HT-29 (cell line): ENCODE measurements around the gene F8. TPM values are rescaled to one million over a fixed set of nuclear protein-coding genes. Genes with fewer than 3 reads are reported as not detected.

Source experiments
- small RNA-seq: library from RNA; depleted of rRNA; stranded (forward); fragments of <200 nt; gene quantifications from one replicate; pipeline ENCODE3, GENCODE V24; 2014
- total RNA-seq: library from RNA; depleted of rRNA; stranded (reverse); fragments of >200 nt; shearing (Covaris generic); gene quantifications from 2 replicates; pipeline ENCODE4 v1.2.3, GENCODE V29; 2014; rRNA removed

F8 gene
- total RNA-seq, 1 experiment from 2014 or later, result 0.41 TPM

Small RNA genes lying within 50 kb of the gene (small RNA-seq; reads per million reads assigned to genes)
- not detected for gene MIR1184-1

Other genes with a start within 250 kb of the F8 start
- not detected in 2 replicates for gene MPP1, start 217.2 kb downstream of the F8 start, total RNA-seq
- gene SMIM9, start 188.1 kb downstream of the F8 start, total RNA-seq, result not detected in 2 replicates
- gene F8A1, start 136.4 kb downstream of the F8 start, total RNA-seq, result 22.1 and 26.4 TPM in 2 replicates
- gene FUNDC2, start 4.1 kb upstream of the F8 start, total RNA-seq, result 49.8 and 69.5 TPM in 2 replicates
- 5.3 and 11.0 TPM in 2 replicates for gene CMC4, start 48.4 kb upstream of the F8 start, total RNA-seq
- gene MTCP1, start 48.4 kb upstream of the F8 start, total RNA-seq, result 2.7 and 8.0 TPM in 2 replicates
- 12.0 and 20.4 TPM in 2 replicates for gene BRCC3, start 48.8 kb upstream of the F8 start, total RNA-seq
- gene VBP1, start 193.7 kb upstream of the F8 start, total RNA-seq, result 45.3 and 48.4 TPM in 2 replicates
- gene RAB39B, start 241.8 kb upstream of the F8 start, total RNA-seq, result not detected in 2 replicates